Measurements from ENCODE around the gene COPA. TPM values are rescaled to one million over a fixed set of nuclear protein-coding genes. Genes with fewer than 3 reads are reported as not detected.
A peak's percentile ranks its signal among the peaks of the same experiment; 100 is the strongest.

The COPA gene
- total RNA-seq, 2 donors from 2014 or later = 153 to 165 TPM

- intact Hi-C loops (cut with DNase I, micrococcal nuclease) = no loop called here
- no peak for DNase-seq
- ATAC-seq = no peak
These were observed 21.1 kb upstream of the COPA start for GRCh38 chr1:160363951-160364735.

GRCh38 chr1:160363010-160363409 lies 20.0 kb upstream of the COPA start:
- ATAC-seq (no peak), DNase-seq (no peak)
- intact Hi-C loops (cut with DNase I, micrococcal nuclease) = no loop called here

GRCh38 chr1:160362168-160362957 lies 19.3 kb upstream of the COPA start:
- ATAC-seq (no peak), DNase-seq (no peak)
- intact Hi-C loops (cut with DNase I, micrococcal nuclease) = no loop called here

GRCh38 chr1:160361814-160362167 lies 18.7 kb upstream of the COPA start:
- no peak for DNase-seq
- no peak for ATAC-seq
- intact Hi-C loops (cut with DNase I, micrococcal nuclease) = no loop called here

GRCh38 chr1:160361199-160361598 lies 18.1 kb upstream of the COPA start:
- DNase-seq = no peak
- ATAC-seq = no peak
- intact Hi-C loops (cut with DNase I, micrococcal nuclease) = no loop called here

GRCh38 chr1:160360227-160360695 lies 17.2 kb upstream of the COPA start:
- intact Hi-C loops (cut with DNase I, micrococcal nuclease) = no loop called here
- no peak for DNase-seq
- ATAC-seq = no peak

GRCh38 chr1:160359559-160360226 lies 16.6 kb upstream of the COPA start:
- DNase-seq (no peak), ATAC-seq (no peak)
- intact Hi-C loops (cut with DNase I, micrococcal nuclease) = no loop called here

- DNase-seq (no peak), ATAC-seq (no peak)
- intact Hi-C loops (cut with DNase I, micrococcal nuclease) = no loop called here
These were observed 15.0 kb upstream of the COPA start for GRCh38 chr1:160358073-160358472.

- ATAC-seq (no peak), DNase-seq (no peak)
- intact Hi-C loops (cut with DNase I, micrococcal nuclease) = no loop called here
These were observed 14.4 kb upstream of the COPA start for GRCh38 chr1:160357286-160358002.

GRCh38 chr1:160354388-160354985 lies 11.4 kb upstream of the COPA start:
- ATAC-seq (peak; percentile 53), DNase-seq (no peak)
- intact Hi-C loops (cut with DNase I, micrococcal nuclease) = no loop called here

GRCh38 chr1:160353223-160353622 lies 10.2 kb upstream of the COPA start:
- intact Hi-C loops (cut with DNase I, micrococcal nuclease) = no loop called here
- DNase-seq (no peak), ATAC-seq (no peak)

GRCh38 chr1:160352555-160352954 lies 9.5 kb upstream of the COPA start:
- DNase-seq (no peak), ATAC-seq (no peak)
- intact Hi-C loops (cut with DNase I, micrococcal nuclease) = no loop called here

GRCh38 chr1:160351629-160352028 lies 8.6 kb upstream of the COPA start:
- intact Hi-C loops (cut with DNase I, micrococcal nuclease) = no loop called here
- ATAC-seq (no peak), DNase-seq (no peak)

- DNase-seq (peak in 1 of 2 donors; percentile 12), ATAC-seq (no peak)
- intact Hi-C loops (cut with DNase I, micrococcal nuclease) = no loop called here
These were observed 3.9 kb upstream of the COPA start for GRCh38 chr1:160346958-160347357.

- DNase-seq (no peak), ATAC-seq (no peak)
- intact Hi-C loops (cut with DNase I, micrococcal nuclease) = no loop called here
These were observed 3.4 kb upstream of the COPA start for GRCh38 chr1:160346463-160346862.

GRCh38 chr1:160344936-160345335 lies 1.9 kb upstream of the COPA start:
- DNase-seq (no peak), ATAC-seq (no peak)
- intact Hi-C loops (cut with DNase I, micrococcal nuclease) = no loop called here

GRCh38 chr1:160344241-160344640 lies 1.2 kb upstream of the COPA start:
- no peak for DNase-seq
- ATAC-seq = no peak
- intact Hi-C loops (cut with DNase I, micrococcal nuclease) = no loop called here

GRCh38 chr1:160342526-160342925 lies 524 bp downstream of the COPA start:
- DNase-seq = peak in 1 of 2 donors; percentile 15
- intact Hi-C loops (cut with DNase I, micrococcal nuclease) = no loop called here
- ATAC-seq = peak; percentile 44

GRCh38 chr1:160340866-160341265 lies 2.2 kb downstream of the COPA start:
- DNase-seq = no peak
- intact Hi-C loops (cut with DNase I, micrococcal nuclease) = no loop called here
- no peak for ATAC-seq

Measured in left colon (tissue), 2 donors.